GM21576 (cell line): ENCODE data around the gene NEK11.

ENCODE experiments used
- ATAC-seq: cut with Tn5 transposase; IDR thresholded peaks from one replicate; pipeline ENCODE4 v1.9.1; 2021; ENCODE audit warnings: mild to moderate bottlenecking, moderate library complexity; ENCODE audit not compliant: unreplicated experiment

NEK11 gene

GRCh38 chr3:131223373-131224289 lies 197.0 kb downstream of the NEK11 start:
- no peak for ATAC-seq

- no peak for ATAC-seq
Measured at GRCh38 chr3:131224886-131225550, 198.3 kb downstream of the NEK11 start.

- no peak for ATAC-seq
Measured at GRCh38 chr3:131228522-131228921, 201.8 kb downstream of the NEK11 start.

- no peak for ATAC-seq
Measured at GRCh38 chr3:131231710-131232389, 205.2 kb downstream of the NEK11 start.

- no peak for ATAC-seq
Measured at GRCh38 chr3:131232711-131233267, 206.1 kb downstream of the NEK11 start.

GRCh38 chr3:131233900-131234668 lies 207.4 kb downstream of the NEK11 start:
- no peak for ATAC-seq

- no peak for ATAC-seq
Measured at GRCh38 chr3:131236421-131236820, 209.7 kb downstream of the NEK11 start.

- ATAC-seq, result no peak
Measured at GRCh38 chr3:131238496-131238895, 211.8 kb downstream of the NEK11 start.

GRCh38 chr3:131239267-131239666 lies 212.6 kb downstream of the NEK11 start:
- ATAC-seq, result no peak

GRCh38 chr3:131242201-131242600 lies 215.5 kb downstream of the NEK11 start:
- no peak for ATAC-seq

GRCh38 chr3:131250466-131250865 lies 223.8 kb downstream of the NEK11 start:
- ATAC-seq, result no peak

GRCh38 chr3:131260525-131260924 lies 233.8 kb downstream of the NEK11 start:
- no peak for ATAC-seq

GRCh38 chr3:131261104-131261503 lies 234.4 kb downstream of the NEK11 start:
- no peak for ATAC-seq

GRCh38 chr3:131275556-131275955 lies 248.9 kb downstream of the NEK11 start:
- no peak for ATAC-seq

GRCh38 chr3:131277836-131278497 lies 251.3 kb downstream of the NEK11 start:
- no peak for ATAC-seq

GRCh38 chr3:131279577-131279976 lies 252.9 kb downstream of the NEK11 start:
- ATAC-seq, result no peak

GRCh38 chr3:131282379-131282778 lies 255.7 kb downstream of the NEK11 start:
- ATAC-seq, result no peak

- no peak for ATAC-seq
Measured at GRCh38 chr3:131282967-131283366, 256.3 kb downstream of the NEK11 start.

- no peak for ATAC-seq
Measured at GRCh38 chr3:131283862-131284261, 257.2 kb downstream of the NEK11 start.

- ATAC-seq, result no peak
Measured at GRCh38 chr3:131284302-131284701, 257.6 kb downstream of the NEK11 start.
